Measurements from ENCODE around the gene LAD1.

The LAD1 gene

GRCh38 chr1:201414051-201414738 lies 15.1 kb upstream of the LAD1 start:
- no peak for DNase-seq

GRCh38 chr1:201411292-201411691 lies 12.2 kb upstream of the LAD1 start:
- DNase-seq, result no peak

- no peak for DNase-seq
Measured at GRCh38 chr1:201409440-201409839, 10.3 kb upstream of the LAD1 start.

GRCh38 chr1:201408834-201409200 lies 9.7 kb upstream of the LAD1 start:
- DNase-seq, result no peak

GRCh38 chr1:201408176-201408833 lies 9.2 kb upstream of the LAD1 start:
- DNase-seq, result peak; percentile 83

DNA sequence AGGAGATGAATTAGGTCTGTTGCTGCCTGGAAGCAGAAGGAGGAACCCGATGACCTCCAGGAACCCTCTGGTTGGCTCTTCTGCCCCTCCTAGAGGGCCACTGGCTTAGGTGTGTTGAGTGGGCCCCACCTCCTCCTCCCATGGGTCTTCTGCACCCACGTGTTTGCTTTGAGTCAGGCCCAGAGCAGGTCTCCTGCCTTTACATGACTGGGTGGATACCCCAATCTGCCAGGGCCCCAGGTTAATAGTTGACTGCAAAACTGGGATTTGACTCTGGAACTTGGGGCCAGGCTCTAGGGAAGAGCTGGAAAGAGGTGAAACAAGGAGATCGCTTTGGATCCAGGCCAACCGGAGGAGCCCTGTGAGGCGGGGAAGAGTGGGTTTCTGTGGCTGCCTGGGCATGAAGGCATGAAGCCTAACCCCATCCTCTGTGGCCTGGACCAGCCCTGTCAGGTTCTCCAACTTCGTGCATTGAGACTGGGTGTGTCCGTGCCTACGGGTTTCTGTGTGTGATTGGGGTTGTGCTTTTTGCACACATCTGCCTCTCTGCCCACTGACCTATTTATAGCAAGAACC lies 7.8 kb upstream of the LAD1 start:
- DNase-seq, result no peak

GRCh38 chr1:201405484-201405831 lies 6.3 kb upstream of the LAD1 start:
- no peak for DNase-seq

DNA sequence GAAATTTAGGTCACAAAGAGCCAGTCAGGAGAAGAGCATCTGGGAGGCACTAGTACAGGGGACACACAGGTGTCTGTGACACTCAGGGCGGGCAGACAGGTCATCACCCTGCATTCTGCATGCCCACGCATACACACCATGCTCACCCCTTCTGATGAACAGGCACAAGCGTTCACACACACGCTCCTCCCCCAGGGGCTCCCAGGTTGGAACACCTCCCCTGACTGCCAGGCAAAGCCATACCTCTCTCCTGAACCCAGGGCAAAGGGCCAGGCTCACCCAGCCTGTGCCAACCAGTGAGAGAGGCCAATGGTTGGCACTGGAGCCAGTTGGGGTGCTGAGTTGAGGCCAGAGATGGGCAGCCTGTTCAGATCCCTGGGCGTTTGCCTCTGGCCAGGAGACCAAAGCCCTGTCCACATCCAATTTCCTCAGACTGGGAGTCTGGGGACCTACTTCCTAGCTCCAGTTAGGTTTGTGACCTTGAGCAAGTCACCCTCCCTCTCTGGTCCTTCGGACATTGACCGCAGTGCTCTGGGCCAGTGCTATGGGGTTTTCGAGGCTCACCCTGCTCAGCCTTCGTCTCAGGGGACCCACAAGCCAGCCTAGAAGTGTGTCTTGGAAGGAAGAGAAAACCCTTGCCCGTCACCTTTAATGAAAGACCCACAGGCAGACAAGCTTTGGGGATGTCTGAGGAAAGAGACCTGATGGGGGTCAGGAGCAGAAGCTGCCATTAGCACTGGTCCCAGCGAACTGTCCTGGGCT lies 5.8 kb upstream of the LAD1 start:
- no peak for DNase-seq

DNA sequence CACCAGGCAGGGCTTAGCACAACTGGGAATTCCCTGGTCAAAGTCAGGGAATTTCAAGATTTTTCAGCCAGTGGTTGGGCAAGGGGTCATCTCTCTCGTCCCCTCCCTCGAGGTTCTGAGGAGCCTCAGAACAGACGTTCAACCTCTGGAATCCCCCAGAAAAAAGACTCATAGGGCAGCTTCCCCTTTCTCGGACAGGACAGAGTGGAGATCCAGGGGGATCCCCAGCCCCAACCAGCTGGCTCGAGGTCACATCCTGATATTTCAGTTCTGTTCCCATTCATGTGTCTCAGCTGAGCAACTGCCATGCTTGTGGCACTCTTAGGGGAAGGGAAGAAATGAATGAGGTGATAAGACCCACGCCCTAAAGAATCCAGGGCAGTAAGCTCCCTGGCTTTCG lies 4.9 kb upstream of the LAD1 start:
- no peak for DNase-seq

- no peak for DNase-seq
Measured at GRCh38 chr1:201403359-201403758, 4.2 kb upstream of the LAD1 start.

GRCh38 chr1:201401700-201402099 lies 2.6 kb upstream of the LAD1 start:
- DNase-seq, result no peak

DNA sequence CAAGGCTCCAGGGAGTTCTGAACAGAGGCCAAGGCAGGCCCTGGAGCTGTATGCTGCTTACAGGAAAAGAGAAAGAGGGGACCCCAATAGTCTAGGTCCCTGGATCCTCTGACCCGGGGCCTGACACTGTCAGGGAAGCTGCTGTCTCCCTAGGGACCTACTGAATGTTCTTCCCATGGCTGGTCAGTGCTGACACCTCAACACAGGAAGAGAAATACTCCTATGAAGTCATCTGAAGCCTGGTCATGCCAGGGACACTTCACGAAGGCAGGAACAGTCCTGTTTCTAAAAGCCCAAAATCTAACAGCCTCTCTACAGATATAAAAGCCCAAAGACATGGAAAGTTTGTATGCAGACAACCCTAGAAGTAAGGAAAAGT lies 1.7 kb upstream of the LAD1 start:
- DNase-seq, result no peak

DNA sequence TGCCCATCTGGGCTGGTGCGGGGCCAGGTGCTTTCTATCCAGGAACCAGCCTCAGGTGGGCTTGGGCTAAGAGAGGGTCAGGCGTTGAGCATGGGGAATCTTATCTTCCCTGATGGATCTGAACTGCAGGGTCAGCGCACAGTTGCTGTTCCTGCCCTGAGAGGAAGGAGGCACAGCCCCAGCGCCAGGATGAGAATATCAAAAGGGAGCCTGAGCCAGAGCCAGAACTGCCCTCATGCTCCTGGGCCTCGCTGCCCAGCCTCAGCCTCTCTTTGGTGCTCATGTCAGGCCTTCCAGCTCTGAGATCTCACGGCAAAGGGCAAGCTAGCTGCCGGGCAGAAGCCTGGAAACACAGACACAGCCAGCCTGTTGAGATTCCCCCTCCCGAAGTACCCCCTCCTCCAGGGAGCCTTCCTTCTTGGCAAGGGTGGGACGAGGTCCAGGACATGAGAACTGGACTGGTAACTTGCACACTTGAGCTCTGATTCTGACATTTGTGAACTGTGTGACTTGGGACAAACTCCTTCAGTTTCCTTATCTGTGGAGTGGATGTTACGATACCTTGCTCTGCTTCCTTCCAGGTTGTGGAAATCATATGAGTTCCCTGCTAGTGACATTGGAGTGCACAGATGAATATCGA lies 1.2 kb upstream of the LAD1 start:
- DNase-seq, result no peak

GRCh38 chr1:201399352-201400126 lies 415 bp upstream of the LAD1 start:
- no peak for DNase-seq

DNA sequence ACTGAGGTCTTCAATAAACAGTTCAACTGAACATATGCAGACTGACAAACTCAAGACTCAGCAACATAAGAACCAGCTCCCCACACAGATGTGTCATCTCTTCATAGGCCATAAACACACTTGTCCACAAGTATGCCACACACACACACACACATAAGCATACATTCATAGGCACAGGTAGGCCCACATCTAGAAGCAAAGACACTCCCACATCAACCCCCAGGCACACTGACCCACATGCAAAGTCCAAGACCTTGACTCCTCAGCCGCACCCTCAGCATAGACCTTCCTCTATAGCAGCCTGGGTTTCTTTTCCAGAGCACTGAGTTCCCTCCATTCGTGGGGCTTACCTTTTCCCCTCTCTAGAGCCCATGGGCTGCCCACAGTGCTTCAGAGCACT lies 1.4 kb downstream of the LAD1 start:
- DNase-seq, result no peak

- DNase-seq, result no peak
Measured at GRCh38 chr1:201396861-201397464, 2.2 kb downstream of the LAD1 start.

DNA sequence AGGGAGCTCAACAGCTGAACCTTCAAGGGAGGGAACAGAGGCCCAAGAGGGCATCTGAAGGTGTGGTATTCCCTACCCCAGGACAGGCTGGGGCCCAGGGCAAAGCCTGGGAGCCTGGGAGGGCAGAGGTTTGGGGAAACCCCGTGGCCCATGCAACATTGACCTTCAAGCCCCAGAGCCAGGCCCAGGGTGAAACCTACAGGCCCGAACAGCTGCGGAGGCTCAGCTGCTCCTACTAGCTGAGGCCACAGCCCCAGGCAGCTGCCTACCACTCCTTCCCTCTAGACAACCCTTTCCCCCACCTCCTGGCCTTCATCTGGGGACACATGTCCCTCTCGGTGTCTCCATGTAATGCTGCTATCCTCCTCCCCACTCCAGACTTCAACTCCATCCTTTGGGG lies 3.2 kb downstream of the LAD1 start:
- no peak for DNase-seq

GRCh38 chr1:201394591-201394990 lies 4.5 kb downstream of the LAD1 start:
- DNase-seq, result no peak

GRCh38 chr1:201393076-201393475 lies 6.0 kb downstream of the LAD1 start:
- DNase-seq, result no peak

DNA sequence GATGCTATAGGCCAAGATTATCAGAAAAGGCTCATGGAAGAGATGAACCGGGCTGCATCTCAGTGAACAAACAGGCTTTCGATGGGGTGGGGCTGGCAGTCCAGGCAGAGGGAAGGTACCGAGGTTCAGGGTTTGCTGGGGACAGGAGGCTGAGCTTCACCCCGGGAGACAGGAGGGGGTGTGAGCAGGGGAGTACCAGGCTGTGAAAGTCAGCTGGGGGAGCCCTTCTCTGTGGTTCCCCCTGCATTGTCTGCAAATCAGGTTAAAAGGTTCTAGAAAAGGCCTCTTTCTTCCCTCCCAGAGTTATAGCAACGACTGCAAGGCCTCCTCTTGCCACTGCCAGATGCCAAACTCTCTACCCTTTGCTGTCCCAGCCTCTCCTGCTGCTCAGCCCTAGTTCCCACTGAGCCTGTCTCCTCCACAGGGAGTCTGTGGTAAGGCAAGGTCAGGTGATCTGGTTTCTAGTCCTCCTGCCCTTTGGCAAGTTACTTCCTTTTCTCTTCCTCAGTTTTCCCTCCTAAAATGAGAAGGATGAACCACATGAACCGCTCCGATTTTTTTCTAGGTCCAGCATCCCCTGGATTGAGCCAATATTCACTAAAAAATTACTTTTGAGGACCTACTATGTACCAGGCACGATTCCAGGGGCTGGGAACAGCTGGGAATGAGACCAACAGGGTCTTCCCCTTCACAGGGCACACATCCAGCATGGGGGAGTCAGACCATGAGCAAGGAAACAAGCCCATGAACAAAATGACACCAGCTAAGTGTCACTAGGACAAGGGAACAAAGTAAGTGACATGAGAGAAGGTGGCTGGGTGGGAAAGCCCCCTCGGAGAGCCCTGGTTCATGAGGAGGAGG lies 7.2 kb downstream of the LAD1 start:
- DNase-seq, result no peak

DNA sequence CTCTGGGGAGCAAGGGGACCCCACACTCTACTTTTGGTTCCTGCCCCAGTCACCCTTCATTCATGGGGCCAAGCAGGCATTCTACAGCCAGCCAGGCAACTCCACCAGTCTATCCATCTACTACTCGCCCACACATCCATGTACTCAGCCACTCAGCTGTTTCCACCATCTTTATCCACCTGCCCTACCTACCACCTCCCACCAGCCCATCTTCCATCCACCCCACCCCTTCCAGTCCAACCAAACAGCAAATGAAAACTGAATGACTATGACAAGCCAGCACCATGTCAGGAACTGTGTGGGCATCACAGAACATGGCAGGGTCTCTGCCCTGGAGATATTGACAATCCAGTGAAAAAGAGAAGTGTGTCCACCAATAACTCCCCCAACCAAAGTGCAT lies 7.9 kb downstream of the LAD1 start:
- DNase-seq, result no peak
